Activated CD8-positive, alpha-beta memory T cell treated with anti-CD3 and anti-CD28 coated beads for 36 hours (primary cell): ENCODE data around the gene TTLL6. TPM values are rescaled to one million over a fixed set of nuclear protein-coding genes. Genes with fewer than 3 reads are reported as not detected.

ENCODE experiments used
- CTCF ChIA-PET: fragments of 350-600 bp; sonication (Branson Sonifier 250); formaldehyde crosslinking; loops from one replicate; lab custom pipeline; 2021; ENCODE audit warnings: antibody characterized with exemption; lab: Charles Lee
- POLR2A ChIA-PET: fragments of 350-600 bp; sonication (Branson Sonifier 250); formaldehyde crosslinking; loops from one replicate; lab custom pipeline; 2021; ENCODE audit warnings: antibody characterized with exemption; lab: Charles Lee
- total RNA-seq, 2 experiments: library from RNA; stranded (reverse); gene quantifications; one replicate each; pipeline ENCODE4 v1.2.3, GENCODE V29; 2021

The TTLL6 gene
- total RNA-seq, 2 experiments from 2014 or later = not detected

GRCh38 chr17:48731355-48731754, 85.7 kb downstream of the TTLL6 start:
- ChIA-PET CTCF (interaction anchor here (0.7 kb wide), 1 partner anchor 33 kb away, joined by 5 read pairs; no protein-coding TSS in a partner anchor), POLR2A (no interaction called here)

- ChIA-PET POLR2A (no interaction called here), CTCF (interaction anchor here (1.3 kb wide), 1 partner anchor 51 kb away, joined by 3 read pairs; no protein-coding TSS in a partner anchor)
These were observed 86.8 kb downstream of the TTLL6 start for GRCh38 chr17:48730240-48730550.

GRCh38 chr17:48729335-48730239, 87.4 kb downstream of the TTLL6 start:
- ChIA-PET CTCF (interaction anchor here (1.3 kb wide), 1 partner anchor 51 kb away, joined by 3 read pairs; no protein-coding TSS in a partner anchor), POLR2A (no interaction called here)

GRCh38 chr17:48728232-48729231, 88.5 kb downstream of the TTLL6 start, which contains the start of gene HOXB13:
HOXB13 (minus strand) TSS chr17:48728750; CDS start chr17:48728593, 157 bp downstream.
- ChIA-PET CTCF (interaction anchor here (1.2 to 1.3 kb wide), 2 partner anchors 50 to 151 kb away, joined by 3 read pairs; no protein-coding TSS in a partner anchor), POLR2A (no interaction called here)

GRCh38 chr17:48727415-48728175, 89.4 kb downstream of the TTLL6 start:
- CTCF ChIA-PET = interaction anchor here (1.2 kb wide), 1 partner anchor 152 kb away, joined by 3 read pairs; no protein-coding TSS in a partner anchor
- POLR2A ChIA-PET = interaction anchor here (0.6 kb wide), 1 partner anchor 180 kb away, joined by 3 read pairs; no protein-coding TSS in a partner anchor

GRCh38 chr17:48726916-48727286, 90.1 kb downstream of the TTLL6 start:
- ChIA-PET CTCF (interaction anchor here (1.0 kb wide), 1 partner anchor 152 kb away, joined by 3 read pairs; no protein-coding TSS in a partner anchor), POLR2A (interaction anchor here (0.6 kb wide), 1 partner anchor 181 kb away, joined by 3 read pairs; no protein-coding TSS in a partner anchor)

GRCh38 chr17:48726114-48726915, 90.7 kb downstream of the TTLL6 start:
- POLR2A ChIA-PET = no interaction called here
- CTCF ChIA-PET = interaction anchor here (1.0 kb wide), 1 partner anchor 152 kb away, joined by 3 read pairs; no protein-coding TSS in a partner anchor

- ChIA-PET CTCF (interaction anchor here (0.6 to 3.6 kb wide), 8 partner anchors 21 to 592 kb away, joined by 3 to 28 read pairs (median 6); no protein-coding TSS in a partner anchor), POLR2A (no interaction called here)
These were observed 91.6 kb downstream of the TTLL6 start for GRCh38 chr17:48725288-48726064.

- ChIA-PET CTCF (interaction anchor here (0.6 to 3.6 kb wide), 11 partner anchors 21 to 1476 kb away, joined by 3 to 28 read pairs (median 4); no protein-coding TSS in a partner anchor), POLR2A (no interaction called here)
These were observed 92.1 kb downstream of the TTLL6 start for GRCh38 chr17:48725004-48725287.

GRCh38 chr17:48724251-48725003, 92.6 kb downstream of the TTLL6 start:
- ChIA-PET CTCF (interaction anchor here (0.6 to 3.6 kb wide), 19 partner anchors 11 to 1476 kb away, joined by 3 to 28 read pairs (median 3); no protein-coding TSS in a partner anchor), POLR2A (no interaction called here)

GRCh38 chr17:48723423-48724250, 93.4 kb downstream of the TTLL6 start:
- ChIA-PET POLR2A (no interaction called here), CTCF (interaction anchor here (0.6 to 3.6 kb wide), 17 partner anchors 10 to 227 kb away, joined by 3 to 28 read pairs (median 4); no protein-coding TSS in a partner anchor)

GRCh38 chr17:48722915-48723422, 94.1 kb downstream of the TTLL6 start, which contains the start of gene PRAC2:
PRAC2 (plus strand) TSS chr17:48723185; CDS start chr17:48724411, 1,226 bp downstream.
- CTCF ChIA-PET = interaction anchor here (0.9 to 3.6 kb wide), 9 partner anchors 10 to 161 kb away, joined by 3 to 28 read pairs (median 4); no protein-coding TSS in a partner anchor
- POLR2A ChIA-PET = no interaction called here

GRCh38 chr17:48722201-48722907, 94.7 kb downstream of the TTLL6 start, which contains the start of gene PRAC1:
PRAC1 (minus strand) TSS chr17:48722518; CDS start chr17:48722392, 126 bp downstream.
- POLR2A ChIA-PET = no interaction called here
- CTCF ChIA-PET = interaction anchor here (0.6 to 3.6 kb wide), 4 partner anchors 44 to 156 kb away, joined by 3 to 28 read pairs (median 10); no protein-coding TSS in a partner anchor

GRCh38 chr17:48721009-48721402, 96.0 kb downstream of the TTLL6 start:
- ChIA-PET POLR2A (no interaction called here), CTCF (interaction anchor here (1.2 kb wide), 1 partner anchor 28 kb away, joined by 3 read pairs; no protein-coding TSS in a partner anchor)
